ENCODE results near the gene CFP.

DNA sequence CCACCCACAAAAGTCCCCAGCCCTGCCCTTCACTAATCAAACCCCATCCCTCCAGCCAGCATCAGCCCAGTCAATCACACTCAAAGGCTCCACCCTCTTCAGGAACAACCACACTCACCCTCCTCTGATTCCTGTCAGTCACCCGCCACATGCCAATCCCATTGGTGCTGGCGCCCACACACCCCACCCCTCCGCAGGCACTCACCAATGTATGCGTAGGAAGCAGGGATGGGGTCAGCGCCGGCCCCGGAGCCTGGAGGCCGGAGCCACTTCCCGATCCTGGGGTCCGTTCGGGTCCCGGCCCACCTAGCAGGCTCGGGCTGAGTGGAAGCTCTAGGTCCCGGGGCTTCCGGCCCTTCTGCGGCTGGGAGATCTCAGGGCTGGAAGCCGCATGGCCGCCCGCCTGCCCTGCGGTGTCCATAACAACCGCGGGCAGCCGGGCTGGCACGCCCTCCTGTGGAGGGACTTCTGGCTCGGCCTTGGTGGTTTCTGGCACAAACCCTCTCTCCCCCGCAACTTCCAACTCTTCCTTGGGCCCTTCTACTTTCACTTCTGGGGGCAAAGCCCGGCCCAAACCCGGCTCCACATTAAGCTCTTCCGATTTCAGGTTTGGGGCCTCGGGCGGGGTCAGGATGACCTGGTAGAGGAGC is 7.9 kb upstream of the CFP start:
- TF ChIP-seq POLR2AphosphoS5 (IDR thresholded peaks at IDR 0.05; ENCODE audit: low read depth, low read length): no peak
- TF ChIP-seq POLR2A (IDR thresholded peaks at IDR 0.05; ENCODE audit: low read depth, low read length): no peak

Measured in GM12891 (cell line).